Keratinocyte (primary cell): Measurements from ENCODE around the gene ADAMTS6. TPM values are rescaled to one million over a fixed set of nuclear protein-coding genes. Genes with fewer than 3 reads are reported as not detected.

ENCODE experiments used
- DNase-seq: peaks from one replicate; pipeline ENCODE4 v3.0.0-alpha.2; 2011; ENCODE audit warnings: low read depth, missing footprints, low spot score
- FAIRE-seq: peaks from 2 replicates; lab custom pipeline; 2011; peaks lifted over from hg19 to GRCh38; lab: Jason Lieb, UNC
- H2AFZ ChIP-seq: 2 replicates; pipeline ENCODE4 v1.6.0; 2012; ENCODE audit warnings: low read length, control low read depth, inconsistent platforms; ENCODE audit not compliant: control insufficient read depth
- H3K27ac ChIP-seq: 2 replicates; pipeline ENCODE4 v1.5.1; 2011; ENCODE audit warnings: low read length; ENCODE audit not compliant: control insufficient read depth, insufficient read depth
- H3K27me3 ChIP-seq: 3 replicates; pipeline ENCODE4 v1.6.0; 2011; ENCODE audit warnings: low read length; ENCODE audit not compliant: control insufficient read depth, insufficient read depth; ENCODE audit errors: extremely low read depth
- H3K36me3 ChIP-seq, 2 experiments: 2 replicates in 1 of 2; 3 replicates in 1 of 2; pipeline ENCODE4 v1.5.1; 2011; ENCODE audit warnings: low read length in 2 of 2, mild to moderate bottlenecking in 1 of 2; ENCODE audit not compliant: control insufficient read depth in 2 of 2, insufficient read depth in 2 of 2; ENCODE audit errors: extremely low read depth in 1 of 2
- H3K4me1 ChIP-seq: 3 replicates; pipeline ENCODE4 v1.5.1; 2011; ENCODE audit warnings: low read length; ENCODE audit not compliant: control insufficient read depth, insufficient read depth; ENCODE audit errors: extremely low read depth
- H3K4me2 ChIP-seq: 3 replicates; pipeline ENCODE4 v1.6.0; 2011; ENCODE audit warnings: low read depth, low read length; ENCODE audit not compliant: control insufficient read depth, insufficient read depth; ENCODE audit errors: extremely low read depth
- H3K4me3 ChIP-seq, 3 experiments: fragments of 200-600 bp in 1 of 3; sonication (generic) in 1 of 3; 2 replicates in 2 of 3; 3 replicates in 1 of 3; pipeline ENCODE4 v1.5.1; 2011 to 2016; ENCODE audit warnings: low read length in 3 of 3, mild to moderate bottlenecking in 3 of 3, control low read depth in 2 of 3, inconsistent platforms in 1 of 3, low read depth in 1 of 3, mixed read lengths in 1 of 3, mixed run types in 1 of 3, moderate library complexity in 1 of 3; ENCODE audit not compliant: control insufficient read depth in 2 of 3, insufficient read depth in 2 of 3; ENCODE audit errors: extremely low read depth in 1 of 3
- H3K79me2 ChIP-seq: 2 replicates; pipeline ENCODE4 v1.6.0; 2012; ENCODE audit warnings: low read length; ENCODE audit not compliant: control insufficient read depth, insufficient read depth
- H3K9ac ChIP-seq: 3 replicates; pipeline ENCODE4 v1.6.0; 2011; ENCODE audit warnings: low read length; ENCODE audit not compliant: control insufficient read depth, insufficient read depth; ENCODE audit errors: extremely low read depth
- H3K9me1 ChIP-seq: 3 replicates; pipeline ENCODE4 v1.6.0; 2011; ENCODE audit warnings: low read length; ENCODE audit not compliant: control insufficient read depth, insufficient read depth; ENCODE audit errors: extremely low read depth
- H3K9me3 ChIP-seq: 2 replicates; pipeline ENCODE4 v1.5.1; 2012; ENCODE audit warnings: low read depth, low read length; ENCODE audit not compliant: control insufficient read depth
- H4K20me1 ChIP-seq: 3 replicates; pipeline ENCODE4 v1.6.0; 2011; ENCODE audit warnings: low read length; ENCODE audit not compliant: control insufficient read depth, insufficient read depth; ENCODE audit errors: extremely low read depth
- EZH2 ChIP-seq: IDR thresholded peaks from one replicate; pipeline ENCODE4 v1.6.1; 2012; ENCODE audit warnings: inconsistent platforms, mild to moderate bottlenecking, low read length, moderate library complexity
- dilution Hi-C: fragments of 300-500 bp; cut with MboI; formaldehyde crosslinking; loops from one replicate; pipeline ENCODE4 v1.7.0; 2020; ENCODE audit warnings: low sequenced_read_pairs; ENCODE audit not compliant: extremely low pct_ligation_motif_present
- polyA plus RNA-seq, 5 experiments: library from polyadenylated mRNA; depleted of rRNA in 3 of 5; stranded (reverse) in 3 of 5; stranded (forward) in 1 of 5; unstranded in 1 of 5; fragments of >200 nt; gene quantifications; 1 replicate in 1 of 5; 2 replicates in 3 of 5; 3 replicates in 1 of 5; pipeline versions ENCODE4 v1.2.1 to v1.2.3, GENCODE V29; 2011 to 2012; ENCODE audit warnings: missing spikeins in 2 of 5, low read depth in 1 of 5, low replicate concordance in 1 of 5
- TF ChIP-seq, protein P1 (sequence below), 3 experiments: IDR thresholded peaks in 1 of 3; conservative IDR thresholded peaks in 1 of 3; optimal IDR thresholded peaks in 1 of 3; 2 replicates in 2 of 3; 3 replicates in 1 of 3; pipeline versions ENCODE3 to v1.5.1; 2011; ENCODE audit warnings: low read length in 3 of 3, mild to moderate bottlenecking in 3 of 3, moderate library complexity in 2 of 3, control low read depth in 1 of 3, inconsistent platforms in 1 of 3; ENCODE audit not compliant: insufficient read depth in 2 of 3; ENCODE audit errors: extremely low read depth in 1 of 3

ADAMTS6 gene
- polyA plus RNA-seq, 1 donor (not counting 4 experiments of a cell fraction or from before 2014, with no cell fraction given): 10.9 TPM

DNA sequence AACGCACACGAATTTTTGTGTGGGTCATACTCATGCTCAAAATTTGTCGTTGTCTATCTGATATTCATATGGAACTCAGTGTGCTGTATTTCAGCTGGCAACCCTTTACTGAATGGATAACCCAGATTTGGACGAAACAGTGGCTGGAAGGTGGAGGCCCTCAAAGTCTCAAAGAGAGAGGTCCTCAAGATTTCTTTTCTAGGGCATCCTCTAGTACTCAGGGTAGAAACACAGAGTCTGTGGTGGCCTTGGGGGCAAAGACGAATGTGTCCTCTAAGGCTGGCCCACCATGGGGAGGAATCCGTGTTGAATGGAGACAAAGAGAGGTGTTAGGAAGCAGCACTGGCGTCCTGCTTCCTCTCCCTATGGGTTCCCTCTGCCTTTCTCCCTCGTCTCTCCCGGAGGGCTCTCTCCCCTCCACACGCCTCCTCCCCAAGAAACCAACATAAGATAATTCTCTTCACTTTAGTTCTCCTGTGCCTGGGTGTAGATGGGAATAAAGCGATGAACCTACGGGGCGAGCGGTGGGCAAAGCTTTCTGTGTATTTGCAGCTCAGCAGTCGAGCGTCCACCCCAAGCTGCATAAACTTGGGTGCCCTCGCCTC is 379.2 kb downstream of the ADAMTS6 start:
- Histone ChIP-seq H3K79me2 (no peaks in the 10 kb centered on the region), H3K36me3 (no peaks in the 10 kb centered on the region), H2AFZ (peak overlapping the region; percentile 83), H3K4me3 (peak overlapping the region in 1 of 3 experiments; percentile 7), H3K9me1 (no peaks in the 10 kb centered on the region), H4K20me1 (no peaks in the 10 kb centered on the region), H3K9me3 (no peaks in the 10 kb centered on the region), H3K9ac (peak overlapping the region; percentile 63), H3K4me2 (peak overlapping the region; percentile 68), H3K27me3 (no peaks in the 10 kb centered on the region), H3K27ac (peak overlapping the region; percentile 48), H3K4me1 (peaks cover 30% of the 10 kb centered on the region)
- TF ChIP-seq, protein P1, sequence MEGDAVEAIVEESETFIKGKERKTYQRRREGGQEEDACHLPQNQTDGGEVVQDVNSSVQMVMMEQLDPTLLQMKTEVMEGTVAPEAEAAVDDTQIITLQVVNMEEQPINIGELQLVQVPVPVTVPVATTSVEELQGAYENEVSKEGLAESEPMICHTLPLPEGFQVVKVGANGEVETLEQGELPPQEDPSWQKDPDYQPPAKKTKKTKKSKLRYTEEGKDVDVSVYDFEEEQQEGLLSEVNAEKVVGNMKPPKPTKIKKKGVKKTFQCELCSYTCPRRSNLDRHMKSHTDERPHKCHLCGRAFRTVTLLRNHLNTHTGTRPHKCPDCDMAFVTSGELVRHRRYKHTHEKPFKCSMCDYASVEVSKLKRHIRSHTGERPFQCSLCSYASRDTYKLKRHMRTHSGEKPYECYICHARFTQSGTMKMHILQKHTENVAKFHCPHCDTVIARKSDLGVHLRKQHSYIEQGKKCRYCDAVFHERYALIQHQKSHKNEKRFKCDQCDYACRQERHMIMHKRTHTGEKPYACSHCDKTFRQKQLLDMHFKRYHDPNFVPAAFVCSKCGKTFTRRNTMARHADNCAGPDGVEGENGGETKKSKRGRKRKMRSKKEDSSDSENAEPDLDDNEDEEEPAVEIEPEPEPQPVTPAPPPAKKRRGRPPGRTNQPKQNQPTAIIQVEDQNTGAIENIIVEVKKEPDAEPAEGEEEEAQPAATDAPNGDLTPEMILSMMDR (optimal IDR thresholded peaks at IDR 0.05 in 1 of 3, IDR thresholded peaks at IDR 0.05 in 1 of 3, conservative IDR thresholded peaks at IDR 0.05 in 1 of 3; ENCODE audit: extremely low read depth in 1 of 3, insufficient read depth in 2 of 3, low read length in 3 of 3): no peak
- no peak for TF ChIP-seq EZH2
- dilution Hi-C loops: no loop called here
- no peak for FAIRE-seq
- DNase-seq: no peak

DNA sequence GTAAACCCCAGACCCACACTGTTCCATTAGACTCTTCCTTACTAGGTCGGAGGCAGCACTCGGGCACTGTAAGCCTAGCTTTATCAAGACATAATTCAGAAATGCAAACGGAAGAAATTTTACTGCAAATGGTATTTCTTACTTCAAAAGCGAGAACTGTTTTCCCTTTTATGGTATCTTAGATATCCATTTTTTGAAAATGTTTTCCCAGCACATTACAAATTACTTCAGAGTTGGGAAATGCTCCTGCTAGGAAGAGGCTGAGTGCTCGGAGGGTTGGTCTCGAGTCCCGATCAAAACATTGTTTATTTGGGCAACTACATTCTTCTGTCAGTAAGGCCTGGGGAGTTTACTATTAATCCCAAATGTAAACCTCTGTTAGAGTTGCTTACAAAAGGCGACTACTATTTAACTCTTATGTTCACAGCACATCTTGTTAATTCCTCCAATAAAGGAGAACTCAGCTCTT is 380.1 kb downstream of the ADAMTS6 start:
- Histone ChIP-seq H3K4me3 (no peak overlapping the region), H3K79me2 (no peaks in the 10 kb centered on the region), H3K36me3 (no peaks in the 10 kb centered on the region), H3K9me1 (no peaks in the 10 kb centered on the region), H3K4me1 (peaks cover 30% of the 10 kb centered on the region), H4K20me1 (no peaks in the 10 kb centered on the region), H3K9ac (no peak overlapping the region), H3K27me3 (no peaks in the 10 kb centered on the region), H3K4me2 (no peak overlapping the region), H3K27ac (no peak overlapping the region), H2AFZ (peak overlapping the region; percentile 58), H3K9me3 (no peaks in the 10 kb centered on the region)
- TF ChIP-seq, protein P1 (optimal IDR thresholded peaks at IDR 0.05 in 1 of 3, IDR thresholded peaks at IDR 0.05 in 1 of 3, conservative IDR thresholded peaks at IDR 0.05 in 1 of 3; ENCODE audit: extremely low read depth in 1 of 3, insufficient read depth in 2 of 3, low read length in 3 of 3): no peak
- no peak for TF ChIP-seq EZH2
- DNase-seq: no peak
- FAIRE-seq: no peak
- dilution Hi-C loops: no loop called here
